GM12872 (cell line): ENCODE data around the gene LMF2.
A peak's percentile ranks its signal among the peaks of the same experiment; 100 is the strongest.

ENCODE experiments used
- TF ChIP-seq, protein P1 (sequence below): IDR thresholded peaks from 3 replicates; pipeline ENCODE4 v1.5.1; 2011; ENCODE audit warnings: low read depth, mild to moderate bottlenecking, low read length, moderate library complexity; ENCODE audit not compliant: insufficient read depth

LMF2 gene

DNA sequence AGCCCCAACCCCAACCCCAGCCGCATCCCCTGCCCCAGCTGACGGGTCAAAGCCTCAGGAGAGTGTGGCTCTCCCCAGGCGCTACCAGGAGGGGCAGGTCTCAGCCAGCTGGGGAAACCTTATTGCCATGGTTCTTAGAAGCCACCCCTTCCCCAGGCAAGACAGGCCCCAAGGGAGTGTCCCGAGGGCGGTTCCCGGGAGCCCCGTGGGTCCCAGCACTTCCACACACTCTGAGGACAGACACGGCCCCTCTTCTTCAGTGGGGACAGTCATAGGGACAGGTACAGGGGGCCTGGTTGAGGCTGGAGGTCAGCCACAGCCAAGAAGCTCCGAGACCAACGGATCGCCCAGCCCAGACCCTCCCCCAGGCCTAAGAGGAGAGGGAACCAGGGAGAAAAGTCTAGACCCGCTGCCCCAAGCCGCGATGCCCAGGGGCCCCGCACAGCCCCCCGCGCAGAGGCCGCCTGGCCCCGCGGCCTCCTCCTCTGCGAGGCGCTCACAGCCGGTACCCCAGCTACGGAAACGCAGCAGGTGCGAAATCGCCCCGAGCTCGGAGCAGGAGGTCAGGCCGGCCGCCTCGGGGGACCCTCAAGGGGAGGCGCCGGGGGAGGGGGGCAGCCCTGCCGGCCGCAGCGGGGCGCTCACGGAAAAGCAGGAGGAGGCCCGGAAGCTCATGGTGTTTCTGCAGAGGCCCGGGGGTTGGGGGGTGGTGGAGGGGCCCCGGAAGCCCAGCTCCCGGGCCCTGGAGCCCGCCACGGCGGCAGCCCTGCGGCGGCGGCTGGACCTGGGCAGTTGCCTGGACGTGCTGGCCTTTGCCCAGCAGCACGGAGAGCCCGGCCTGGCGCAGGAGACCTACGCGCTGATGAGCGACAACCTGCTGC lies 40.8 kb upstream of the LMF2 start:
- TF ChIP-seq, protein P1, sequence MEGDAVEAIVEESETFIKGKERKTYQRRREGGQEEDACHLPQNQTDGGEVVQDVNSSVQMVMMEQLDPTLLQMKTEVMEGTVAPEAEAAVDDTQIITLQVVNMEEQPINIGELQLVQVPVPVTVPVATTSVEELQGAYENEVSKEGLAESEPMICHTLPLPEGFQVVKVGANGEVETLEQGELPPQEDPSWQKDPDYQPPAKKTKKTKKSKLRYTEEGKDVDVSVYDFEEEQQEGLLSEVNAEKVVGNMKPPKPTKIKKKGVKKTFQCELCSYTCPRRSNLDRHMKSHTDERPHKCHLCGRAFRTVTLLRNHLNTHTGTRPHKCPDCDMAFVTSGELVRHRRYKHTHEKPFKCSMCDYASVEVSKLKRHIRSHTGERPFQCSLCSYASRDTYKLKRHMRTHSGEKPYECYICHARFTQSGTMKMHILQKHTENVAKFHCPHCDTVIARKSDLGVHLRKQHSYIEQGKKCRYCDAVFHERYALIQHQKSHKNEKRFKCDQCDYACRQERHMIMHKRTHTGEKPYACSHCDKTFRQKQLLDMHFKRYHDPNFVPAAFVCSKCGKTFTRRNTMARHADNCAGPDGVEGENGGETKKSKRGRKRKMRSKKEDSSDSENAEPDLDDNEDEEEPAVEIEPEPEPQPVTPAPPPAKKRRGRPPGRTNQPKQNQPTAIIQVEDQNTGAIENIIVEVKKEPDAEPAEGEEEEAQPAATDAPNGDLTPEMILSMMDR = peak; percentile 32; the same call in 1 of the 3 replicates

DNA sequence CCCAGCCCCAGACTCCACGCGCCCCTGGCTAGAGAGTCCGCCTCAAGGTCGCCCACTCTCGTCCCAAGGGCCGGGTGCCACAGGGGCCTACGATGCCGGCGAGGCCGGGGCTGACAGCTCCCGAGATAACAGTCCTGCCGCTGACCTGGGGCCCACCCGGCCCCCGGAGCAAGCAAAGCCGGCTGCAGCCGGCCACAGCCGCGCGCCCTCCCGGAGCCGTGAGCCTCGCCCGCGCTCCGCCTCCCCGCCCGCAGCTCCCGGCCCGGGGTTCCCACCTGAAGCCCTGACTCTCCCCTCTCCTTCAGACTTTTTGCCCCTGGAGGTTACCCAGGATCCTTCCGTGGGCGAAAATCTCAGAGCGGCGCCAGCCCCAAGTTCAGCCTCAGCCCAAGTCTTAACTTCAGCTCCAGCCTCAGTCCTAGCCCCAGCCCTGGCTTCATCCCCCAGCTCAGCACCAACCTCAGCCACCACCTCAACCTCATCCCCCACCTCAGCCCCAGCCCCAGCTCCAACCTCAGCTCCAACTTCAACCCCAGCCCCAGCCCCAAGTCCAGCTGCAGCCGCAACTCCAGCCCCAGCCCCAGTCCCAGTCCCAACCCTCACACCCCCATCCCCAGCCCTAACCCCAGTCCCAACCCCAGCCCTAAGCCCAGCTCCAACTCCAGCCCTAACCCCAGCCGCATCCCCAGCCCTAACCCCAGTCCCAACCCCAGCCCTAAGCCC lies 39.9 kb upstream of the LMF2 start:
- TF ChIP-seq, protein P1 = no peak

DNA sequence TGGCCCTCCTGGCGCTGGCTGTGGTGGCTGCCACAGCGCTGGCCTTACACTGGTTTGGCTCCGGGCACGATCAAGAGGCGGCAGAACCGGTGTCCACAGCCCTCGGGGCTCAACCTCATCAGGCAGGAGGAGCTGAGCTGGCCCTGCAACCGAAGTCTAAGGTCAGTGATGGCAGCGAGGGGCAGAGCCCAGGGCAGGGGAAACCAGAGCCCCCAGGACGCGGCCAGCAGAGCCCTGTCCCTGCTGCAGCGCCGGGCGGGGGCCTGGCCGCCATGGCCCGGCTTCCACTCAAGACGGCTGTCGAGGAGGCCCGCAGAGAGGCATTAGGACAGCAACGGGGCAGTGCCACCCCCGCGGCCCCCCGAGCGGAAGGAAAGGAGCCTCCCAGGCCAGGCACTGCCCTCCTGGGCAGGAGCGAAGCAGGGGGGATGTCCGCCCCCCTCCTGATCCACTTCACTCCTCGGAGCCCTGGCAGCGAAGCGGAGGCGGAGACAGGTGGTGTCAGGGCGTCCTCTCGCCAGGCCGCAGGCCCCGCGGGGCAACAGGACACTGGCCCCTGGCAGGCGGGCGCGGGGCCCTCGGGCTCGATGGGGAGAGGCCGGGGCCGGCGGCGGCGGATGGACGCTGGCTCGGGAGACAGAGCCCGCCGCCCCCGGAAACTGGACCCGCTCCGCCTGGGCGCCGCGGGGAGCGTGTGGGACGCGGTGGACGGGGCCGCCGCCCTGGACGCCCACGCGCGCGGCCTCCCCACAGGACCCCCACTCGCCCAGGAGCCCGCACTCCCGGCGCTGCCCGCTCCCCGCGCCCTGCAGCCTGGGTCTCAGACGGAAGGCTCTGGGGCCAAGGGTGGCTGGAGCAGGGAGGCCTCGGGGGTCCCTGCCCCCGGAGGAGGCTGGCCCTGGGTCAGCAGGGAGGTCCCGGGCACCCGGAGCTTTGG lies 39.1 kb upstream of the LMF2 start:
- TF ChIP-seq, protein P1 = no peak

DNA sequence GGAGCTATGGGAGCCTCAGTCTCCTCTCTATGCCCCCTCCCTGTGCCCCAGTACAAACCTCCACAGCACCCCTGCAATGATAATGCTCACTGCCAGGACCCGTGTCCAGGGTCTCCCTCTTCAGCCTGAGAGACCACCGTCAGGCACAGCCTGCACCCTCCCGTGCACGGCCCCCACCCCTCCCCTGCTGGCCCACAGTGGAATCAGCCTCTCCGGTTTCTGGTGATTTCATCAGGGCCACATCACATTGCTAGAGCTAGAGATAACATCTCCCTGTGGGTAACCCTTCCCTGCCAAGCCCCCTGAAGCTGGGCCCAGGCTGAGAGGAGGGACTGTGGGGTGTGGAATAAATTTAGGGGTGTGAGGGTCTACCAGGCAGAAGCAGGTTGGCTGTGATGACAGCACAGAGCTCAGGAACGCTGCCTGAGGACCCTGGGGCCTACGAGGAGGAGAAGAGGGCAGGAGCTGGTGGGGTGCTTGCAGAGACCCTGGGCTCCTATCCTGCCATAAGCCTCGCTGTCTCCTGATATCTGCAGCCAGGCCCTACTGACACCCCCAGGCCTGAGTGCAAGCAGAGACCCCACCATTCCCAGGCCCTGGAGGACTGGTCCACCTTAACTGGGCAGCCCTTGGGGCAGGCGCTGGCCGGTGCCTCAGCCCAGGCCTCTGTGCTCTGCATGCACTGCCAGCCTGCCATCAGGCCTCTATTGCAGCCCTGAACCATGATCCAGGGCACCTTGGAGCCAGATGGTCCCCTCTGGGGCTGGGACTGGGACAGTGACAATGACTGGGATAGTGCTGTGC lies 38.2 kb upstream of the LMF2 start, which contains the start of gene KLHDC7B:
Gene KLHDC7B (plus strand): TSS at position 378 of the 804 bp plus-strand sequence. CDS start 345 bp downstream, at position 723.
- TF ChIP-seq, protein P1 = 0 out of 3 replicates have a peak, but pooled peaks have one; percentile 14

DNA sequence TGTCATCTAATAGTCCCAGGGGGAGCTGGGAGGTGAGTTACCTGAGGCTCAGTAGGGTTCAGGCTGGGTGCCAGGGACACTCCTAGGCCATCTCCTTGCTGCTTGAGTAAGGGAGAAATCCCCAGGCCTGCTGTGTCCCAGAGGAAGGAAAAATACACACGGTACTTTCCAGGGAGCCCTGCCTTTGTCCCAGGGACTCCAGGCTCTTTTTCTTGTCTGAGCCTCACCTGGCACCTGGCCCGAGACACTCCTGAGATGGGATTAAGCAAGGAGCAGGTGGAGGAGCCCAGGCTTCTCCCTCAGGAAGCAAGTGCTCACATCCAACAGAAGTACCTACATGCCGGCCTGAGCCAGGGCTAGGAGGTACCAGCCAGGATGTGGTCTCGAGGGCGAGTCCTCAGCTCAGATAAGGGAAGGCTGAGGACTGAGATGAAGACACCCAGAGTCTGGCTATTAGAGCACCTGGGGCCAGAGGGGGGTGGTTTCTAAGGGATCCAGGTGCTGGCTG lies 37.3 kb upstream of the LMF2 start:
- TF ChIP-seq, protein P1 = no peak

DNA sequence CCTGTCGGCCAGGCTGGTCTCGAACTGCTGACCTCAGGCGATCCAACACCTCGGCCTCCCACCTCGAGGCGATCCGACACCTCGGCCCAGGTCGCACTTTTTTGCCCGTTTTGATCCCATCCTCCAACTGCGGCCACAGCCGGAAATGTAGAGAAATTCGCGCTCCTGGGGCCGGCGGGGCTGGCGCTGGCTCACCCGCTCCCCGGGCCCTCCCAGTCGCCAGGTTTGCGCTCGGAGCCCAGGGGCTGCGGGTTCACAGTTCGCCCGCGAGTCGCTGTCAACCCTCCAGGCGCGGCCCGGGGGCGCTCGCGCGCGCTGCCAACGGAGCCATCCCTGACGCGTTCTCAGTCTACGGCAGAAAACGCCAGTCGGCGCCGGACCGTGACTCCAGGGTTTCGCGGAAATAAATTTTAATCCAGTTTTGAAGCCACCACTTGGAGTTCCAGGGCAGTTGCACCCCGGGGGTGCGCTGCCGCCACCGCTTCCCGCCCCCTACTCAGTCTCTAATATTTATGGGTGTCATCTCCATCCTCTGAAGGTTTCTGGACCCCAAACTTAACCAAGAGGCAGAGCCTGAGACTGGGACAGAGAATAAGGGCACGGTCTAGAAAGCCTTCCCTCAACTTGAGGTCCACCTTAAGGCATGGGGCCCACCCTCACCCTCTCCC lies 36.7 kb upstream of the LMF2 start:
- TF ChIP-seq, protein P1 = peak; percentile 72
